Calu3 (cell line): Measurements from ENCODE around the gene PKHD1. TPM values are rescaled to one million over a fixed set of nuclear protein-coding genes. Genes with fewer than 3 reads are reported as not detected.
"Not testable (repeated sequence)": the region's sequence is repeated elsewhere in the genome, so short reads cannot be mapped to it uniquely, and the experiment has no call there.

Experiments used
- BruUV-seq: library from RNA; stranded (reverse); fragments of 400-500 nt; replicated peaks from 2 replicates; lab custom pipeline; 2021; lab: Mats Ljungman, UMichigan
- CTCF ChIA-PET: fragments of 300-600 bp; sonication (Branson Sonifier 250); formaldehyde crosslinking; loops from one replicate; lab custom pipeline; 2022; ENCODE audit warnings: antibody characterized with exemption; lab: Charles Lee
- DNase-seq: peaks from one replicate; pipeline ENCODE4 v3.0.0; 2022
- H3K27ac Mint-ChIP-seq: one replicate; pipeline ENCODE4 v1.8.0; 2022; ENCODE audit warnings: mixed read lengths; ENCODE audit not compliant: unreplicated experiment
- H3K27me3 Mint-ChIP-seq: one replicate; pipeline ENCODE4 v1.8.0; 2022; ENCODE audit warnings: mixed read lengths; ENCODE audit not compliant: unreplicated experiment
- H3K36me3 Mint-ChIP-seq: one replicate; pipeline ENCODE4 v1.8.0; 2022; ENCODE audit warnings: mild to moderate bottlenecking, moderate library complexity, mixed read lengths; ENCODE audit not compliant: insufficient read depth, unreplicated experiment
- H3K4me1 Mint-ChIP-seq: one replicate; pipeline ENCODE4 v1.8.0; 2022; ENCODE audit warnings: mild to moderate bottlenecking, low read depth, mixed read lengths; ENCODE audit not compliant: unreplicated experiment
- H3K4me3 Mint-ChIP-seq: one replicate; pipeline ENCODE4 v1.8.0; 2022; ENCODE audit warnings: mild to moderate bottlenecking, low read depth, moderate library complexity, mixed read lengths; ENCODE audit not compliant: unreplicated experiment
- H3K9me3 Mint-ChIP-seq: one replicate; pipeline ENCODE4 v1.8.0; 2022; ENCODE audit warnings: low read depth, mixed read lengths; ENCODE audit not compliant: unreplicated experiment
- intact Hi-C: fragments of 100-400 bp; cut with micrococcal nuclease; formaldehyde crosslinking; loops from one replicate; pipeline ENCODE4 v1.10.0; 2022; ENCODE audit not compliant: unreplicated experiment
- total RNA-seq: library from RNA; stranded (reverse); gene quantifications from 2 replicates; pipeline ENCODE4 v1.2.3, GENCODE V29; 2022
- TF ChIP-seq, protein P1 (sequence below): fragments of 200-600 bp; IDR thresholded peaks from one replicate; pipeline ENCODE4 v1.8.0; 2022; ENCODE audit warnings: antibody characterized with exemption; ENCODE audit not compliant: unreplicated experiment

PKHD1 gene
- total RNA-seq, 1 experiment from 2014 or later, result 25.2 TPM

DNA sequence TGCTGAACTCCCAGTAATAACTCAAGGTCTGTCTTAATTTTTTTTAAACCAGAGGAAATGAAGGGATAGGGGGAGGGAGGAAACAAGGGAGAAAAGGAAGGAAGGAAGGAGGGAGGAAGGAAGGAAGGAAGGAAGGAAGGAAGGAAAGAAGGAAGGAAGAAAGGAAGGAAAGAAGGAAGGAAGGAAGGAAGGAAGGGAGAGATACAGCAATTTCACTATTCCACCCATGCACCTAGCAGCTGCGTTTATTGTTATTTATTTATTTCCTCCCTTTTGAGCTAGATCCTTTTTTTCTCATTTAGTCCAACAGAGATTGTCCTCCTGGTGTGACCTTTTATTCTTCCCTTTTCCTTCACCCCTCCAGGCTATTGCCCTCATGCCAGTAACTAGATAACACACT is 97.6 kb downstream of the PKHD1 start:
- no peak for DNase-seq
- no peak overlapping the region for H3K4me3 Mint-ChIP-seq
- no peaks in the 10 kb centered on the region for H3K4me1 Mint-ChIP-seq
- no peak overlapping the region for H3K27ac Mint-ChIP-seq
- intact Hi-C loops, result no loop called here
- TF ChIP-seq, protein P1, sequence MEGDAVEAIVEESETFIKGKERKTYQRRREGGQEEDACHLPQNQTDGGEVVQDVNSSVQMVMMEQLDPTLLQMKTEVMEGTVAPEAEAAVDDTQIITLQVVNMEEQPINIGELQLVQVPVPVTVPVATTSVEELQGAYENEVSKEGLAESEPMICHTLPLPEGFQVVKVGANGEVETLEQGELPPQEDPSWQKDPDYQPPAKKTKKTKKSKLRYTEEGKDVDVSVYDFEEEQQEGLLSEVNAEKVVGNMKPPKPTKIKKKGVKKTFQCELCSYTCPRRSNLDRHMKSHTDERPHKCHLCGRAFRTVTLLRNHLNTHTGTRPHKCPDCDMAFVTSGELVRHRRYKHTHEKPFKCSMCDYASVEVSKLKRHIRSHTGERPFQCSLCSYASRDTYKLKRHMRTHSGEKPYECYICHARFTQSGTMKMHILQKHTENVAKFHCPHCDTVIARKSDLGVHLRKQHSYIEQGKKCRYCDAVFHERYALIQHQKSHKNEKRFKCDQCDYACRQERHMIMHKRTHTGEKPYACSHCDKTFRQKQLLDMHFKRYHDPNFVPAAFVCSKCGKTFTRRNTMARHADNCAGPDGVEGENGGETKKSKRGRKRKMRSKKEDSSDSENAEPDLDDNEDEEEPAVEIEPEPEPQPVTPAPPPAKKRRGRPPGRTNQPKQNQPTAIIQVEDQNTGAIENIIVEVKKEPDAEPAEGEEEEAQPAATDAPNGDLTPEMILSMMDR, result no peak
- no TSS peak for BruUV-seq
- H3K36me3 Mint-ChIP-seq, result peaks cover 11% of the 10 kb centered on the region
- H3K9me3 Mint-ChIP-seq, result no peaks in the 10 kb centered on the region
- no peaks in the 10 kb centered on the region for H3K27me3 Mint-ChIP-seq
- CTCF ChIA-PET, result no interaction called here

DNA sequence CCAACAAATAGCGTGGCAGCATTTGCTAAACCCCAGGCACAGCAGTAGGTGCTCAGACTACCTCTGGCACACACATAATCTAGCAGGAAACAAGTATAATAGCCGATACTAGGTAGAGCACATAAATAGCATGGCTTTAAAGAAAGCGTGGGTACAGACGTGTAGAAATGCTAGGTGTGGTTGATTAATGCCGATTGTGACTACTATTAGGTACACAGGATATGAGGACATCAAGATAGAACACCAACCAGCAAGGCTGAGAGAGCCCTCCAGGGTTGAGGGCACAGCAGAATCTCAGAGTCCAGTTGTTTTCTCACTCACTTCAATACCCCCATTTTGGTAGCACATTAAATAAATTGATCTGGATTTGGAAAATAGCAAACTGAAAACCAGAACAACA is 100.5 kb downstream of the PKHD1 start:
- Mint-ChIP-seq H3K27me3 (no peaks in the 10 kb centered on the region), H3K4me3 (no peak overlapping the region), H3K36me3 (peaks cover 5% of the 10 kb centered on the region), H3K9me3 (no peaks in the 10 kb centered on the region), H3K4me1 (no peaks in the 10 kb centered on the region), H3K27ac (no peak overlapping the region)
- no TSS peak for BruUV-seq
- TF ChIP-seq, protein P1, result no peak
- intact Hi-C loops, result no loop called here
- no peak for DNase-seq
- CTCF ChIA-PET, result no interaction called here

DNA sequence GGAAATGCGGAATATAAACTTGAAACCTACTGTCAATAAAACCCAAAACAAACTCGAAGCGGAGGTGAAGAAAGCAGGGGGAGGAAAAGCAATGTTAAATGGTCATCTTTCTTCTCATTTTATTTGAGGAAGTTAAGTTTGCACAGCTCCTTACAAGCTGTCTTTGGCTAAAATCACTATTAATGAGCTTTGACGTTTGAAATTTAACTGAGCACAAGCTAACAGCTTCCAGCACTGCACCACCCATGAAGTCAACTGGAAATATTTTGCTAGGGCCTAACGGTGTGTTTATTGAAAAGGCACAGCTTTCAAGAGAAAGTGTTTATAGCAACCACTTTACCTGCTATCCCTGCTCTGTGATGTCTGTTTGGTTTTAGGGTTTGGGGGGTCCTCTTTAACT is 103.8 kb downstream of the PKHD1 start:
- no peaks in the 10 kb centered on the region for H3K4me1 Mint-ChIP-seq
- CTCF ChIA-PET, result no interaction called here

GRCh38 chr6:51982695-51983094 is 104.7 kb downstream of the PKHD1 start:
- intact Hi-C loops, CTCF ChIA-PET, H3K9me3 Mint-ChIP-seq, H3K4me1 Mint-ChIP-seq, H3K27ac Mint-ChIP-seq, H3K27me3 Mint-ChIP-seq, H3K4me3 Mint-ChIP-seq, H3K36me3 Mint-ChIP-seq, BruUV-seq, DNase-seq: not testable (repeated sequence)

More for the DNA sequence above, 103.8 kb downstream of the PKHD1 start:
- H3K9me3 Mint-ChIP-seq, result no peaks in the 10 kb centered on the region
- no peak for DNase-seq
- intact Hi-C loops, result no loop called here
- no peaks in the 10 kb centered on the region for H3K27me3 Mint-ChIP-seq
- peaks cover 10% of the 10 kb centered on the region for H3K36me3 Mint-ChIP-seq
- H3K27ac Mint-ChIP-seq, result no peak overlapping the region
- no peak overlapping the region for H3K4me3 Mint-ChIP-seq
- TF ChIP-seq, protein P1, result no peak
- no TSS peak for BruUV-seq

- no peaks in the 10 kb centered on the region for H3K4me1 Mint-ChIP-seq
- H3K36me3 Mint-ChIP-seq, result peaks cover 5% of the 10 kb centered on the region
- CTCF ChIA-PET, result no interaction called here
- no peak for DNase-seq
- no peaks in the 10 kb centered on the region for H3K27me3 Mint-ChIP-seq
- TF ChIP-seq, protein P1, result no peak
- H3K27ac Mint-ChIP-seq, result no peak overlapping the region
- H3K9me3 Mint-ChIP-seq, result no peaks in the 10 kb centered on the region
- intact Hi-C loops, result no loop called here
- no TSS peak for BruUV-seq
- H3K4me3 Mint-ChIP-seq, result no peak overlapping the region
Measured at GRCh38 chr6:51976374-51976773, 111.0 kb downstream of the PKHD1 start.
